ENCODE results near the gene DLGAP1.

GRCh38 chr18:3529077-3529476, 926.0 kb downstream of the DLGAP1 start:
- no peak for TF ChIP-seq CTCF (IDR thresholded peaks at IDR 0.05; ENCODE audit: insufficient read depth, low read length, poor library complexity, severe bottlenecking)
- no peak for TF ChIP-seq EZH2phosphoT487 (conservative IDR thresholded peaks at IDR 0.05; ENCODE audit: low read length)
